ENCODE measurements around the gene SLC11A2.
A peak's percentile ranks its signal among the peaks of the same experiment; 100 is the strongest.

SLC11A2 gene

GRCh38 chr12:51023625-51024382 lies 2.4 kb downstream of the SLC11A2 start:
- no peak for TF ChIP-seq CTCF (IDR thresholded peaks at IDR 0.05; ENCODE audit: poor library complexity, severe bottlenecking)
- DNase-seq (ENCODE audit: low spot score) (no peak), ATAC-seq (ENCODE audit: low read depth) (no peak)
- H3K4me1 ChIP-seq (ENCODE audit: insufficient read depth, poor library complexity, severe bottlenecking), result peaks cover 9% of the 10 kb centered on the region
- H3K4me3 ChIP-seq (ENCODE audit: severe bottlenecking), result peak overlapping the region; percentile 80
- H3K27me3 ChIP-seq (ENCODE audit: insufficient read depth, poor library complexity, severe bottlenecking), result no peaks in the 10 kb centered on the region
- H3K27ac ChIP-seq (ENCODE audit: poor library complexity, severe bottlenecking), result peak overlapping the region; percentile 80
- H3K36me3 ChIP-seq (ENCODE audit: low read depth), result peaks cover 6% of the 10 kb centered on the region; the same call in 1 of the 2 replicates
- no peaks in the 10 kb centered on the region for H3K9me3 ChIP-seq (ENCODE audit: severe bottlenecking)

GRCh38 chr12:51021694-51022093 lies 4.5 kb downstream of the SLC11A2 start:
- no peak overlapping the region for H3K27ac ChIP-seq (ENCODE audit: poor library complexity, severe bottlenecking)
- ATAC-seq (ENCODE audit: low read depth), result no peak
- H3K36me3 ChIP-seq (ENCODE audit: low read depth), result peaks cover 6% of the 10 kb centered on the region; the same call in 1 of the 2 replicates
- no peak for TF ChIP-seq CTCF (IDR thresholded peaks at IDR 0.05; ENCODE audit: poor library complexity, severe bottlenecking)
- H3K27me3 ChIP-seq (ENCODE audit: insufficient read depth, poor library complexity, severe bottlenecking), result no peaks in the 10 kb centered on the region
- peaks cover 3% of the 10 kb centered on the region for H3K4me1 ChIP-seq (ENCODE audit: insufficient read depth, poor library complexity, severe bottlenecking)
- no peak for DNase-seq (ENCODE audit: low spot score)
- H3K4me3 ChIP-seq (ENCODE audit: severe bottlenecking), result no peak overlapping the region
- H3K9me3 ChIP-seq (ENCODE audit: severe bottlenecking), result no peaks in the 10 kb centered on the region

- no peaks in the 10 kb centered on the region for H3K9me3 ChIP-seq (ENCODE audit: severe bottlenecking)
- H3K4me1 ChIP-seq (ENCODE audit: insufficient read depth, poor library complexity, severe bottlenecking), result peaks cover 3% of the 10 kb centered on the region
- no peak for TF ChIP-seq CTCF (IDR thresholded peaks at IDR 0.05; ENCODE audit: poor library complexity, severe bottlenecking)
- no peak for ATAC-seq (ENCODE audit: low read depth)
- H3K36me3 ChIP-seq (ENCODE audit: low read depth), result peaks cover 6% of the 10 kb centered on the region; the same call in 1 of the 2 replicates
- no peaks in the 10 kb centered on the region for H3K27me3 ChIP-seq (ENCODE audit: insufficient read depth, poor library complexity, severe bottlenecking)
- H3K4me3 ChIP-seq (ENCODE audit: severe bottlenecking), result no peak overlapping the region
- no peak overlapping the region for H3K27ac ChIP-seq (ENCODE audit: poor library complexity, severe bottlenecking)
- DNase-seq (ENCODE audit: low spot score), result no peak
Measured at GRCh38 chr12:51020448-51021182, 5.6 kb downstream of the SLC11A2 start.

GRCh38 chr12:51019927-51020326 lies 6.3 kb downstream of the SLC11A2 start:
- no peak overlapping the region for H3K4me3 ChIP-seq (ENCODE audit: severe bottlenecking)
- no peaks in the 10 kb centered on the region for H3K9me3 ChIP-seq (ENCODE audit: severe bottlenecking)
- no peak for ATAC-seq (ENCODE audit: low read depth)
- no peak for TF ChIP-seq CTCF (IDR thresholded peaks at IDR 0.05; ENCODE audit: poor library complexity, severe bottlenecking)
- H3K27me3 ChIP-seq (ENCODE audit: insufficient read depth, poor library complexity, severe bottlenecking), result no peaks in the 10 kb centered on the region
- no peak for DNase-seq (ENCODE audit: low spot score)
- peaks cover 6% of the 10 kb centered on the region; the same call in 1 of the 2 replicates for H3K36me3 ChIP-seq (ENCODE audit: low read depth)
- no peak overlapping the region for H3K27ac ChIP-seq (ENCODE audit: poor library complexity, severe bottlenecking)
- peaks cover 3% of the 10 kb centered on the region for H3K4me1 ChIP-seq (ENCODE audit: insufficient read depth, poor library complexity, severe bottlenecking)

Data from RWPE2 (cell line).